ENCODE results near the gene BICC1. TPM values are rescaled to one million over a fixed set of nuclear protein-coding genes. Genes with fewer than 3 reads are reported as not detected.

The BICC1 gene
- total and polyA plus RNA-seq, 4 donors: 0.82 to 6.1 (median 4.5) TPM

DNA sequence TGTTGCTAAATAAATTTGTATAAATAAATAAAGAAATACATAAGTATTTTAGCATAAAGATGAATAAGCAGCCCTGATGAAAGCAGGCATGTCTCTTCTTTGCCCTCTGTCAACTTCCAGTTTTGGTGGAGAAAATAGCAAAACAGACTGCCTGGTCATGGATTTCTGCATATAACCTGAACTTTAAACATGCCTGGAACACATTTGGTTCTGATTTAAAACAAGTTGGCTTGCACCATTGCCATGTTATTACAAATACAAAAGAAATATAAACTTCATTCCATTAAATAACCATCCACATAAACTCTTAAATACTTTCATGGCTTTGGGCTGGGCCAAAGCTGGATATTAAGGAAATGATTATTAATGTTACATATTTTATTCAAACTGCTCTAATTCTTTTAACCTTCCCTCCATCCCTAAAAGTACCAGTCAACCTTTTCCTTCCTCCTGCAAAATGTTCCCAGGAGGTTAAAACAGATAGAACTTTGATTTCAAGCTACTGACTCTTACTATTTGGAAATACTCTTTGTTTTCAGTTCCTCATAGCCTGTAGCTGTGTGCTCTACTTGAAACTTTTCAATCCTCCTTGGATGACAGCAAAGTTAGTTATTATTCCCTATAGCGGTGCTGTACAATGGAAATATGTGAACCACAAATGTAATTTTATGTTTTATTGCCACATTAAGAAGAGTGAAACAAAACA is 96.3 kb downstream of the BICC1 start (continued):
- TF ChIP-seq, protein P1, sequence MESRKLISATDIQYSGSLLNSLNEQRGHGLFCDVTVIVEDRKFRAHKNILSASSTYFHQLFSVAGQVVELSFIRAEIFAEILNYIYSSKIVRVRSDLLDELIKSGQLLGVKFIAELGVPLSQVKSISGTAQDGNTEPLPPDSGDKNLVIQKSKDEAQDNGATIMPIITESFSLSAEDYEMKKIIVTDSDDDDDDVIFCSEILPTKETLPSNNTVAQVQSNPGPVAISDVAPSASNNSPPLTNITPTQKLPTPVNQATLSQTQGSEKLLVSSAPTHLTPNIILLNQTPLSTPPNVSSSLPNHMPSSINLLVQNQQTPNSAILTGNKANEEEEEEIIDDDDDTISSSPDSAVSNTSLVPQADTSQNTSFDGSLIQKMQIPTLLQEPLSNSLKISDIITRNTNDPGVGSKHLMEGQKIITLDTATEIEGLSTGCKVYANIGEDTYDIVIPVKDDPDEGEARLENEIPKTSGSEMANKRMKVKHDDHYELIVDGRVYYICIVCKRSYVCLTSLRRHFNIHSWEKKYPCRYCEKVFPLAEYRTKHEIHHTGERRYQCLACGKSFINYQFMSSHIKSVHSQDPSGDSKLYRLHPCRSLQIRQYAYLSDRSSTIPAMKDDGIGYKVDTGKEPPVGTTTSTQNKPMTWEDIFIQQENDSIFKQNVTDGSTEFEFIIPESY (IDR thresholded peaks at IDR 0.05): no peak
- TF ChIP-seq, protein P2, sequence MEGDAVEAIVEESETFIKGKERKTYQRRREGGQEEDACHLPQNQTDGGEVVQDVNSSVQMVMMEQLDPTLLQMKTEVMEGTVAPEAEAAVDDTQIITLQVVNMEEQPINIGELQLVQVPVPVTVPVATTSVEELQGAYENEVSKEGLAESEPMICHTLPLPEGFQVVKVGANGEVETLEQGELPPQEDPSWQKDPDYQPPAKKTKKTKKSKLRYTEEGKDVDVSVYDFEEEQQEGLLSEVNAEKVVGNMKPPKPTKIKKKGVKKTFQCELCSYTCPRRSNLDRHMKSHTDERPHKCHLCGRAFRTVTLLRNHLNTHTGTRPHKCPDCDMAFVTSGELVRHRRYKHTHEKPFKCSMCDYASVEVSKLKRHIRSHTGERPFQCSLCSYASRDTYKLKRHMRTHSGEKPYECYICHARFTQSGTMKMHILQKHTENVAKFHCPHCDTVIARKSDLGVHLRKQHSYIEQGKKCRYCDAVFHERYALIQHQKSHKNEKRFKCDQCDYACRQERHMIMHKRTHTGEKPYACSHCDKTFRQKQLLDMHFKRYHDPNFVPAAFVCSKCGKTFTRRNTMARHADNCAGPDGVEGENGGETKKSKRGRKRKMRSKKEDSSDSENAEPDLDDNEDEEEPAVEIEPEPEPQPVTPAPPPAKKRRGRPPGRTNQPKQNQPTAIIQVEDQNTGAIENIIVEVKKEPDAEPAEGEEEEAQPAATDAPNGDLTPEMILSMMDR (IDR thresholded peaks at IDR 0.05; ENCODE audit: low read depth, low read length, missing input control): no peak
- no peak for TF ChIP-seq FOXA2 (IDR thresholded peaks at IDR 0.05)
- TF ChIP-seq GABPA (IDR thresholded peaks at IDR 0.05 in 1 of 2, conservative IDR thresholded peaks at IDR 0.05 in 1 of 2): no peak
- TF ChIP-seq RXRA (IDR thresholded peaks at IDR 0.05): no peak

DNA sequence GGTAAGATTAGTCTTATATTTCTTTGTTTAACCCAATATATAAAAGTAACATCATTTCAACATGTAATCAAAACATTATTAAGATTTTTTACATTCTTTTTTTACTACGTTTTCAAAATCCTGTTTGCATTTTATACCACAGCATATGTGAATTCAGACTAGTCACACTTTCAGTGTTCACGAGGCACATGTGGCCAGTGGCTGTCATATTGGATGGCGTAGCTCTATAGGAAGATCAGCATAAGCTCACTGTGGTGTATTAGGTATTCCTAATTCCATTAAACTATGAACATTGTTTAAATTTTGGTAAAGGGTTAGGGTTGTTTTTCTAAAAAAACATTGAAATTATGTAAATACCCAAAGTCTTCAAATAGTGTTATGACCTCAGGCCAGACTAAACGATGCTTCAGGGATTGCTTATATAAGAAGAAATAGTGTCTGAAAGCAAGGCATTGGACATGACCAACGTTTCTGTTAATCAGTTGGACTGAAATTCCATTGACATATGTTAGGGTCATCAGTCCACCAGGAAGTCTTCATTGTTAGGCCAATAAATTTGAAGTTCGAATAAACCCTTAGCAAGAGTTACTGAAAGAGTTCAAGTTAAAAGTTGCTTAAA is 97.0 kb downstream of the BICC1 start:
- 74% methylated on average over 6 of the region's 6 CpGs for WGBS
- Histone ChIP-seq H3K4me1 (ENCODE audit: control insufficient read depth in 4 of 4, insufficient read depth in 4 of 4, low read length in 3 of 4) (no peaks in the 10 kb centered on the region), H3K9me3 (ENCODE audit: control insufficient read depth in 4 of 4, low read length in 3 of 4) (no peaks in the 10 kb centered on the region), H3K4me3 (ENCODE audit: low read depth in 1 of 3, low read length in 3 of 3) (no peak overlapping the region), H3K9ac (ENCODE audit: low read depth in 1 of 2, low read length in 2 of 2) (no peak overlapping the region), H3K36me3 (ENCODE audit: control insufficient read depth in 4 of 4, insufficient read depth in 3 of 4, low read depth in 1 of 4, low read length in 3 of 4) (no peaks in the 10 kb centered on the region), H3K27me3 (ENCODE audit: control insufficient read depth in 4 of 4, insufficient read depth in 4 of 4, low read length in 3 of 4) (no peaks in the 10 kb centered on the region), H3K27ac (ENCODE audit: low read depth in 1 of 2, low read length in 2 of 2) (no peak overlapping the region)
- no peak for DNase-seq (ENCODE audit: low spot score)
- TF ChIP-seq YY1 (IDR thresholded peaks at IDR 0.05) (no peak), EGR1 (IDR thresholded peaks at IDR 0.05; ENCODE audit: low read depth in 2 of 2) (no peak), GABPA (IDR thresholded peaks at IDR 0.05 in 1 of 2, conservative IDR thresholded peaks at IDR 0.05 in 1 of 2) (no peak), FOXA2 (IDR thresholded peaks at IDR 0.05) (no peak), JUND (IDR thresholded peaks at IDR 0.05) (no peak), RXRA (IDR thresholded peaks at IDR 0.05) (no peak), NR2F2 (IDR thresholded peaks at IDR 0.05) (no peak), RAD21 (IDR thresholded peaks at IDR 0.05) (no peak), TAF1 (conservative IDR thresholded peaks at IDR 0.05) (no peak)
- TF ChIP-seq, protein P3, sequence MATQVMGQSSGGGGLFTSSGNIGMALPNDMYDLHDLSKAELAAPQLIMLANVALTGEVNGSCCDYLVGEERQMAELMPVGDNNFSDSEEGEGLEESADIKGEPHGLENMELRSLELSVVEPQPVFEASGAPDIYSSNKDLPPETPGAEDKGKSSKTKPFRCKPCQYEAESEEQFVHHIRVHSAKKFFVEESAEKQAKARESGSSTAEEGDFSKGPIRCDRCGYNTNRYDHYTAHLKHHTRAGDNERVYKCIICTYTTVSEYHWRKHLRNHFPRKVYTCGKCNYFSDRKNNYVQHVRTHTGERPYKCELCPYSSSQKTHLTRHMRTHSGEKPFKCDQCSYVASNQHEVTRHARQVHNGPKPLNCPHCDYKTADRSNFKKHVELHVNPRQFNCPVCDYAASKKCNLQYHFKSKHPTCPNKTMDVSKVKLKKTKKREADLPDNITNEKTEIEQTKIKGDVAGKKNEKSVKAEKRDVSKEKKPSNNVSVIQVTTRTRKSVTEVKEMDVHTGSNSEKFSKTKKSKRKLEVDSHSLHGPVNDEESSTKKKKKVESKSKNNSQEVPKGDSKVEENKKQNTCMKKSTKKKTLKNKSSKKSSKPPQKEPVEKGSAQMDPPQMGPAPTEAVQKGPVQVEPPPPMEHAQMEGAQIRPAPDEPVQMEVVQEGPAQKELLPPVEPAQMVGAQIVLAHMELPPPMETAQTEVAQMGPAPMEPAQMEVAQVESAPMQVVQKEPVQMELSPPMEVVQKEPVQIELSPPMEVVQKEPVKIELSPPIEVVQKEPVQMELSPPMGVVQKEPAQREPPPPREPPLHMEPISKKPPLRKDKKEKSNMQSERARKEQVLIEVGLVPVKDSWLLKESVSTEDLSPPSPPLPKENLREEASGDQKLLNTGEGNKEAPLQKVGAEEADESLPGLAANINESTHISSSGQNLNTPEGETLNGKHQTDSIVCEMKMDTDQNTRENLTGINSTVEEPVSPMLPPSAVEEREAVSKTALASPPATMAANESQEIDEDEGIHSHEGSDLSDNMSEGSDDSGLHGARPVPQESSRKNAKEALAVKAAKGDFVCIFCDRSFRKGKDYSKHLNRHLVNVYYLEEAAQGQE (IDR thresholded peaks at IDR 0.05): no peak
- TF ChIP-seq, protein P2 (IDR thresholded peaks at IDR 0.05; ENCODE audit: low read depth, low read length, missing input control): no peak
- TF ChIP-seq, protein P4, sequence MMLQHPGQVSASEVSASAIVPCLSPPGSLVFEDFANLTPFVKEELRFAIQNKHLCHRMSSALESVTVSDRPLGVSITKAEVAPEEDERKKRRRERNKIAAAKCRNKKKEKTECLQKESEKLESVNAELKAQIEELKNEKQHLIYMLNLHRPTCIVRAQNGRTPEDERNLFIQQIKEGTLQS (IDR thresholded peaks at IDR 0.05): no peak
- TF ChIP-seq, protein P1 (IDR thresholded peaks at IDR 0.05): no peak

Measured in liver (tissue), 9 donors.